22Rv1 (cell line): Measurements from ENCODE around the gene C10orf143.

Source experiments
- ZFX ChIP-seq: fragments of 450-650 bp; IDR thresholded peaks from 2 replicates; pipeline ENCODE4 v1.6.1; 2017; ENCODE audit warnings: antibody characterized with exemption, borderline replicate concordance
- TF ChIP-seq, protein P1 (sequence below): fragments of 450-650 bp; IDR thresholded peaks from 2 replicates; pipeline ENCODE4 v1.5.1; 2017; ENCODE audit warnings: mild to moderate bottlenecking

DNA sequence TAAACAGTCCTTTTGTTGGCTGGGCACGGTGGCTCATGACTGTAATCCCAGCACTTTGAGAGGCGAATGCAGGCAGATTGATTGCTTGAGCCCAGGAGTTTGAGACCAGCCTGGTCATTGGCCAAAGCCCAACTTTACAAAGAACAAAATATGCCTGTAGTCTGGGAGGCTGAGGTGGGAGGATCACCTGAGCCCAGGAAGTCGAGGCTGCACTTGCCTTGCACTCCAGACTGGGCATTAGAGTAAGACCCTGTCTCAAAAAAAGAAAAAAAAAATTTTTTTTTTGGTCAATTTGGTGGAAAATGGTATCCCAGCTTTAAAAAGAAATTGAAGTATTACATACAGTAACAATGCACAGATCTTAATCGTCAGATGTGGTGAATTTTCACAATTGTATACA is 30.4 kb upstream of the C10orf143 start:
- TF ChIP-seq, protein P1, sequence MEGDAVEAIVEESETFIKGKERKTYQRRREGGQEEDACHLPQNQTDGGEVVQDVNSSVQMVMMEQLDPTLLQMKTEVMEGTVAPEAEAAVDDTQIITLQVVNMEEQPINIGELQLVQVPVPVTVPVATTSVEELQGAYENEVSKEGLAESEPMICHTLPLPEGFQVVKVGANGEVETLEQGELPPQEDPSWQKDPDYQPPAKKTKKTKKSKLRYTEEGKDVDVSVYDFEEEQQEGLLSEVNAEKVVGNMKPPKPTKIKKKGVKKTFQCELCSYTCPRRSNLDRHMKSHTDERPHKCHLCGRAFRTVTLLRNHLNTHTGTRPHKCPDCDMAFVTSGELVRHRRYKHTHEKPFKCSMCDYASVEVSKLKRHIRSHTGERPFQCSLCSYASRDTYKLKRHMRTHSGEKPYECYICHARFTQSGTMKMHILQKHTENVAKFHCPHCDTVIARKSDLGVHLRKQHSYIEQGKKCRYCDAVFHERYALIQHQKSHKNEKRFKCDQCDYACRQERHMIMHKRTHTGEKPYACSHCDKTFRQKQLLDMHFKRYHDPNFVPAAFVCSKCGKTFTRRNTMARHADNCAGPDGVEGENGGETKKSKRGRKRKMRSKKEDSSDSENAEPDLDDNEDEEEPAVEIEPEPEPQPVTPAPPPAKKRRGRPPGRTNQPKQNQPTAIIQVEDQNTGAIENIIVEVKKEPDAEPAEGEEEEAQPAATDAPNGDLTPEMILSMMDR, result no peak
- no peak for TF ChIP-seq ZFX
